Ramos (cell line): ENCODE results near the gene SOCS2.

Experiments used
- in situ Hi-C: fragments of 300-500 bp; cut with MboI; formaldehyde crosslinking; loops from one replicate; pipeline ENCODE4 v1.14.3; 2022; ENCODE audit warnings: low sequenced_read_pairs; ENCODE audit not compliant: unreplicated experiment

Gene SOCS2

GRCh38 chr12:93565760-93566159 is 6.7 kb upstream of the SOCS2 start:
- in situ Hi-C loops: no loop called here

DNA sequence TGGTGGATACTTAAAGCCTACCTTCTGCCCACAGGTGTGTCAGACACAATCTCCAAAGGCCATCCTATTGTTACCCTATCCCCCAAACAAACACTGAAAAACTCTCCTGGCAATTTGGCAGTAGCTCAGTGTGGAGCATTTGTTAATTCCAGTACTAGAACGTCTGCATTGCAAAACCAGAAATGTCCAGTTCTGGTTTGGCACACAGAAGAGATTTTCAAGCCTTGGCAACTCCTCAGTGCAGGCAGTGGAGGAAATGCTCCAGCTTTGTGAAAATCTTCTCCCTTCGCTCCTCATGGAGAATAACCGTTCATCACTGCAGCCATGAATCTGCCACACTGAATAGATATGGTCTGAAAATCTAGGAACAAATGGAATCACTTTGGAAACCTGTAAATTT is 5.3 kb upstream of the SOCS2 start:
- in situ Hi-C loops: no loop called here

GRCh38 chr12:93568091-93568490 is 4.4 kb upstream of the SOCS2 start:
- in situ Hi-C loops: no loop called here

- in situ Hi-C loops: no loop called here
Measured at GRCh38 chr12:93569301-93569655, 3.2 kb upstream of the SOCS2 start.

DNA sequence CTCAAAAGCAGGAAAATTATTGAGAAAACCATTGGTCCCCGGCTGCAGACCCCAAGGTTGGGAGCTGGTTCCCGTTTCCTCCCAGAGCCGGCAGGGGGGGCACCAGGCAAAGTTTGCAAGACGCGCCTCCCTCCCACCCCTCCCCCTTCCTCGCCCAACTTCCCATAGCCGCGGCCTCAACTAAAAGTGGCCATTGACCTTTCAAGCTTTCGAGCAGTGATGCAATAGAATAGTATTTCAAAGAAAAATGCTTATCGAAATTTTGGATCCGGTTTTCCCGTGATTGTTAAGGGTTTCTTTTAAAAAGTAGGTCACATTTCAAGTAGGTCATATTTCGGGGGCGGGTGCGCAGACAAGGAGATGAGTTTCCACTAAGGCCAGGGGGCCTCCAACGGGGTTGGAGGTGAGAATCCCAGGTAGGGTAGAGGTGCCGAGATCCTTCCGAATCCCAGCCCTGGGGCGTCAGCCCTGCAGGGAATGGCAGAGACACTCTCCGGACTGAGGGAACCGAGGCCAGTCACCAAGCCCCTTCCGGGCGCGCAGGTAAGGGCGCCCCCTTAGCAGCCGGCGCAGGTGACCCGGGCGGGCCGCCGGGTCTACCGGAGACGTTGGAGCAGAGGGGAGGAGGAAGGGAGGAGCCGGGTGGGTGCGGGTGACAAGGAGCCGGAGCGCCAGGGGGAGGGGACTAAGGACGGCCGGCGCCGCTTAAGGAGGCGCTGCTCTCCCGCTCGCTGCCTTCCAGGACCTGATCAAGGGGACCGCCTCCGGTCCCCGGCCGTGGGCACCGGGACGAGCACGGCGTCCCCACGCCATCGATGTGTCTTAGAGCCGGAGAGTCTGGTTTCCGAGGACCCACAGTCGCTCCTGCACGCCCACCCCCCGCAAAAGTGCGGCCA is 2.6 kb upstream of the SOCS2 start:
- in situ Hi-C loops: no loop called here

DNA sequence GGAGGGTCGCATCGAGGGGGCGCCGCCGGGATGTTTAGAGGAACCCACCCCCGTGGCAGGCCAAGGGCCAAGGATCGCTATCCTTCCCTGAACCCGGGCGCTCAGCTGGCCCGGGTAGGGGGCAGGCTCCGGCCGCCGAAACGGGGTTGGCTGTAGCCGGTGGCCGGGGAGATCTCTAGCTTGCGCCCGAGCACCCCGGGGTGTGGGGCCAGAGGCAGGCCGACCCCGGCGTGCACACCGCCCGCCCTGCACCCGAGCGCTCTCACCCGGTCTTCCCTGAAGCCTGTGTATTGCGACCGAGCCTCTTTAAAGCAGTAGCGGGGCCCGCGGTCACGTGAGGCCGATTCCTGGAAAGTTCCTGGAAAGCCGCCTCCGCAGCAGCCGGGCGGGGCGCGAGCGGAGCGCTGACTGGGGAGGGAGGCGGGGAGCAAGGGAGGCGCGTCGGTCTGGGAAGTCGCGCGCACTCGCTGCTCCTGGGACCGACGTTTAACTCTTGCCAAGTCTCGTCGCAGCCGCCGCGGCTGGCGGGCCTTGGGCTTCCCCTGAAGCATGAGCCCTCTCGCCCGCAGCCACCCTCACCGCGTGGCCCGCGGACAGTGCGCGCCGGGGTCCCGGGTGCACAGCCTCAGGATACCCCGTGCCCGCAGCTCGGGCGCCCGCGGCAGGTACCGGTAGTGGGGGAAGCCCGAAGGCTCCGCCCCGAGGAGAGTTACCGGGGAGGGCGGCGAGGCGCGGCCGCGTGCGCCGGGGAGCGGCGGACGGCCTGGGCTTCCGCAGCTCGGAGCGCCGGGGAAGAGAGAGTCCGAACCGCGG is 1.7 kb upstream of the SOCS2 start:
- in situ Hi-C loops: no loop called here

DNA sequence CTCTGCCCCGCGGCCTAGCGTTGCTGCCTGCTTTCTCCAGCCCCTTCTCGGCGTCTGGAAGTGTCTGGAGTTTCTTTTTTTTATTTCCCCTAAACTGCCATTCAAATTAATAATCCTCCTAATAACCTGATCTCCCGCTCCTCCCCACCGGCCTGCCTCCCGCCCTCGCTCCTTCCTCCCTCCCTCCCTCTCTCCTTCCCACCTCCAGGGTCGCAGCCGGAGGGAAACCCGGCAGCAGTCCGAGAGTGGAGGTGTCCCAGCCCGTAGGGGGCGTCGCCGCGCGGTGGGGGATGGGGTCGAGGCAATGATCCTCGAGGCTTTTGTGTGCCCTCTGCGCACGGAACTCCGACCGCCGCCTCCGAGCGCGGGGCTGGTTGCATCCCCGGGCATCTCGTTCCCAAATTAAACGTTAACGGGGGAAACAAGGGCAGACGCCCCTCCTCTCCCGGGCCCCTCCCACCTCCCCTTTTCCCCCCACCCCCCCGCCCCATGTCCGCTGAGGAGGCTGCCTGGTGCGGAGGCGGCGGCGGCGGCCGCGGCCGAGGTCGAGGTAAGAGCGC is 1.0 kb upstream of the SOCS2 start:
- in situ Hi-C loops: no loop called here

DNA sequence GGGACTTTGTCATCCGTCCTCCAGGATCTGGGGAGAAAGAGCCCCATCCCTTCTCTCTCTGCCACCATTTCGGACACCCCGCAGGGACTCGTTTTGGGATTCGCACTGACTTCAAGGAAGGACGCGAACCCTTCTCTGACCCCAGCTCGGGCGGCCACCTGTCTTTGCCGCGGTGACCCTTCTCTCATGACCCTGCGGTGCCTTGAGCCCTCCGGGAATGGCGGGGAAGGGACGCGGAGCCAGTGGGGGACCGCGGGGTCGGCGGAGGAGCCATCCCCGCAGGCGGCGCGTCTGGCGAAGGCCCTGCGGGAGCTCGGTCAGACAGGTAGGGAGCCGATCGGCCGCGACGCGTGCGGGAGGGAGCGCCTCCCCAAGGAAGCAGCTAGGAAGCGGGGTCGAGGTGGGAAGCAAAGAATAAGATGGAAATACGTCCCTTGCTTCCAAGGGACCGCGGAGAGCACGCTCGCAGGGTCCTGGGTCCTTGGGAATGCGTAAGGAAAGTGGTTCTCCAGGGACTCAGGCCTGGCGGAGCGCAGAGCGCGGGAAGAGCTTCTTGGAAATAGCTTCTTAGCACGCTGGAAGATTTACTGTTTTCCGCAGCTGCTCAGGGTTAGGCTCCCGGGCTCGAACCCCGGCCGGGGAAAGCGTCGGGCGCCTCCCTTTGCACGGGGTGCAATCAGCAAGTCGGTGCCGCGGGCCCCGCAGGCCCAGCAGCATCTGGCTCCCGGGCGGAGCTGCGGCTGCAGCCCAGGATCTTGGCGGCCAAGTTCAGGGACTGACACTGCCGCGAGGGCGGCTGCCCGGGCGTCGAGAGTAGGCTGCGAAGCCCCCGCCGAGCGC is 457 bp downstream of the SOCS2 start:
- in situ Hi-C loops: no loop called here

GRCh38 chr12:93573552-93574223 is 1.2 kb downstream of the SOCS2 start:
- in situ Hi-C loops: no loop called here

- in situ Hi-C loops: no loop called here
Measured at GRCh38 chr12:93577222-93577621, 4.7 kb downstream of the SOCS2 start.

DNA sequence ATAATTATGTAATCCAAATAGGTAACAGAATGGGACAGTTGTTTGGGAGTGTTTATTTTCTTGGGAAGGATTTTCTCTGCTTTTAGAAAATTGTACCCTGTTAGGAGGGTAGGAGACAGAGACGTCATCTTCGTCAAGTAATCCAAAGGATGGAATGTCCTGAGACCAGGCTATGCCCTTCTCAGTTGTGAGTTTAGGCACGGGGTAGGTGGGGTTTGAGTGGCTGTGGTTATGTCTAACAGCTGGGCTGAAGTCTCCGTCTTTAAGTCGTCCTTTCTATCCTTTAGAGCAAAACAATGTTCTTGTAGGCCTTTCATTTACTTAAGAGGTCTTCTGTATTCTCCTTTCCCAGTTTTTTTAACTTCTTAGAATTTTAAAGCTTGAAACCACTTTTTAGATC is 5.7 kb downstream of the SOCS2 start:
- in situ Hi-C loops: no loop called here

DNA sequence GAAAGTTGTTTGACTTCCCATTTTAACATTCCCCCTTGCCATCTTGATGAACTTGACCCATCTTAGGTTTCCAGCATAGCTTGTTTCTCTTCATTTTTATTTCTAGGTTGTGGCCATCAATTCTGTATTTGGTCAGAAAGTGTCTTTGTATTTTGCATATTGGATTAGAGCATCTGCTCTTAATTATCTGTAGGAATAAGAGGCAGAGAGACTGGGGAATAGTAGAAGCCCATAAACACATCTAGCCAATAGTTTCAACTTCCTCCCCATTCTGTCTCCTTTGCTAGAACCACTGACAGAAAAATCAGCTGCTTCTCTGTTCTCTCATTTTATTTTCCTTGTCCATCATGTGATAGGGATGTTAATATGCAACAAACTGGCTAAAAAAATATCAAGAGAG is 8.2 kb downstream of the SOCS2 start:
- in situ Hi-C loops: no loop called here

DNA sequence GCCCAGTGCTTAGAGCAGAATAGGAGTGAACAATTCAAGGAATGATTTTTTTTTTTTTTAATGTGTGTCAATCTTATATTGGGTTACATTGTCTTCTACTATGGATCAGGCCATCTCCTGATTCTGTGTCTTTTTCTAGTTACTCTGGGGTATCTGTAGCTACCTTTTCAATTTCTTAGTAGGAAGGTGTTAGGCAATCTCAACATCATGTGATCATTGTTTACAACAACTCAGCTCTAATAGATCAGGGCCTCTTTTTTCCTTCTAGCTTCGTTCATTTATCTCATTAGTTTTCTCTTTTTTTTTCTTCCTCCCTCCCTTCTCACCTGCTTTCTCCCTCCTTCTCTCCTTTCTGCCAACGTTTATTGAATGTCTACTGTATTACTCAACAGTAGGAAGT is 8.9 kb downstream of the SOCS2 start:
- in situ Hi-C loops: no loop called here

DNA sequence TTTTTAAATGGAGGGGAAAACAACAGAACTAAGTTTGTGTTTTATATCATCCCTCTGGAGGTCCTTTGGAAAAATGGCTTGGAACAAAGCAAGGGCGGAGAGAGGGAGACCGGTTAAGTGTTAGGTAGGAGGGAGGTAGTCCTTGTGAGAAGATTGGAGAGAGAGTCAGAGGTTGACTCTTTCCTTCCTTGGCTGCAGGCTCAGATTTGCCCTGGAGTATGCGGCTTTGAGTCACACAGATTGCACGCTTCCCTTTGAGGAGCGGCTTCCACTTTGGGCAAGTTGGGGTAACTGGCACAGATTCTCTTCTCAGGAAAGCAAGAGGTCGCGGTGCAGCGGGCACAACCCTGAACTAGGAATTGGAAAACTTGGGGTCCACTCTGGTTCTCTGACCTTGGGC is 9.9 kb downstream of the SOCS2 start:
- in situ Hi-C loops: no loop called here

- in situ Hi-C loops: no loop called here
Measured at GRCh38 chr12:93583627-93584392, 11.3 kb downstream of the SOCS2 start.

DNA sequence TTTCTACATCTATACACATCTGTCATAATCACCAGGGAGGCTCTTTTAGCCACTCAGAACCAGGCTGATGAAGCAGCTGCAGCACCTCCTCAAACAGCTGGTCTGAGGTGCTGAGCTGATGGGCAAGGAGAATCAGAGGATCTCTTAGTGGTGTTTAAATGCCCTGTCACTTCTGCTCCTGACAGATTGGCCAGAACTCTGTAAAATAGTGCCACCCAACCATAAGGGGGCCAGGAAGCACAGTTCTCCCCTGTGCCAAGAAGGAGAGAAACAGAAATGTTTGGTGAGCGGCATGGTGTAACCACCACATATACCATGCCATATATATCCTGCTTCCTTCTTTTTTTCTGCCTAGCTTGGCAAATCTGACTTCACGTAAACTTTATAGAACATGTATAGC is 12.8 kb downstream of the SOCS2 start:
- in situ Hi-C loops: no loop called here

- in situ Hi-C loops: no loop called here
Measured at GRCh38 chr12:93587611-93588010, 15.1 kb downstream of the SOCS2 start.

DNA sequence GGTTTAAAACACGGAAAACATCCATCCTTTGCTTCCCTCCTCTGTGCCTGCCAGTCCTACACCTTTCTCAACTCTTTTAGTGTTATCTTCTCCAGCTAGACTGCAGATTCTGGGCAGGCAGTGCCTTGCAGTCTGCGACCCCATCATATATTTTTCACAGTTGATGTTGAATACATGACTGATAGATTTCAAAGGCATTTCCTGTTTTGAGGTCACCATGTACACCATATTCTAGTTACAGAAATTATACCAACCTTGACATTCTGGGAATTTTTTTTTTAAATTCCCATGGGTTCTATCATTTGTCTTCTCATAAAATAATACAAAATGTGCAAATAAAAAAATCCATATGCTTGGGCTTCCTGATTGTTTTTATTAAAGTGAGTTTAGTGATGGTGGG is 16.6 kb downstream of the SOCS2 start:
- in situ Hi-C loops: no loop called here
